AG09319 (cell line): ENCODE measurements around the gene GARS1.

Experiments used
- DNase-seq: peaks from one replicate; pipeline ENCODE4 v3.0.0-alpha.2; 2010; ENCODE audit warnings: low read depth; ENCODE audit errors: extremely low read depth
- TF ChIP-seq, protein P1 (sequence below): IDR thresholded peaks from 2 replicates; pipeline ENCODE4 v1.5.1; 2011; ENCODE audit warnings: low read depth, mild to moderate bottlenecking, inconsistent platforms, low read length, moderate library complexity

GARS1 gene

DNA sequence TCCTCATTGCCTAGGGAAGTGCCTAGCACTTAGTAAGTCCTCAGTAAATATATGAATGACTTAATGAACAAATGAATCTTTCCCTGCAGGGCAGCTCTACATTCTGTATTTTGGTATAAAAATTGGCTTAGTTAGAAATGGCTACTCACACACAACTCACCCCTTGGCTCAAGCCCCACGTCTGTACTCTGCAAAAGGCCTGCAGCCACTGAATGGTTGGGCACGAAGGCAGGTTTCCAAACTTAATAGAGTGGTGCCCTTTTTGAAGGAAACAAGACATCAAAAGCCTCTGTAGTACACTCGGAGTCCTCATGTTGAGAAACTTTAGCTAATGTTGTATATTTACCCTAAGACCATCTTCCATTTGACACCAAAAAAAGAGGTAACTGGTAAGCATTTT, 51.0 kb downstream of the GARS1 start:
- TF ChIP-seq, protein P1, sequence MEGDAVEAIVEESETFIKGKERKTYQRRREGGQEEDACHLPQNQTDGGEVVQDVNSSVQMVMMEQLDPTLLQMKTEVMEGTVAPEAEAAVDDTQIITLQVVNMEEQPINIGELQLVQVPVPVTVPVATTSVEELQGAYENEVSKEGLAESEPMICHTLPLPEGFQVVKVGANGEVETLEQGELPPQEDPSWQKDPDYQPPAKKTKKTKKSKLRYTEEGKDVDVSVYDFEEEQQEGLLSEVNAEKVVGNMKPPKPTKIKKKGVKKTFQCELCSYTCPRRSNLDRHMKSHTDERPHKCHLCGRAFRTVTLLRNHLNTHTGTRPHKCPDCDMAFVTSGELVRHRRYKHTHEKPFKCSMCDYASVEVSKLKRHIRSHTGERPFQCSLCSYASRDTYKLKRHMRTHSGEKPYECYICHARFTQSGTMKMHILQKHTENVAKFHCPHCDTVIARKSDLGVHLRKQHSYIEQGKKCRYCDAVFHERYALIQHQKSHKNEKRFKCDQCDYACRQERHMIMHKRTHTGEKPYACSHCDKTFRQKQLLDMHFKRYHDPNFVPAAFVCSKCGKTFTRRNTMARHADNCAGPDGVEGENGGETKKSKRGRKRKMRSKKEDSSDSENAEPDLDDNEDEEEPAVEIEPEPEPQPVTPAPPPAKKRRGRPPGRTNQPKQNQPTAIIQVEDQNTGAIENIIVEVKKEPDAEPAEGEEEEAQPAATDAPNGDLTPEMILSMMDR: no peak

DNA sequence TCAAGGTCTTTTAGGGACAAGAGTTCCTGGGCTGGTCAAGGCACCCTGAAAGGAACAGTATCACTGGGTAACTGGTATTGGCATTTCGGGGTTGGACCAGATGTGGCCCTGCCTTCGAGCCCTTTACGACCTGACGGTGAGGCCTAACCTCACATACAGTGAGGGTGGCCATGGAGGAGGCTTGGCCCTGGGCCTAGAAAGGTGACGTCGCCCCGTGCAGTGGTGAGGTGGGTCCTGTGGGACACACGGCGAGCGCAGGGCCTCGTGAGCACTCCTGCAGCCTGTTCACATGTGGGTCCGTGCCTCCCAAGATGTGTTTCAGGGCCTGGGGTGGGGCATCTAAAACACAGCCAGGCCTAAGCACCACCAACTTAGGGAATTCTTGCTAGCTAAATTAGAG, 51.5 kb downstream of the GARS1 start:
- TF ChIP-seq, protein P1: no peak
- no peak for DNase-seq

More for the DNA sequence above, 51.0 kb downstream of the GARS1 start:
- DNase-seq: no peak

DNA sequence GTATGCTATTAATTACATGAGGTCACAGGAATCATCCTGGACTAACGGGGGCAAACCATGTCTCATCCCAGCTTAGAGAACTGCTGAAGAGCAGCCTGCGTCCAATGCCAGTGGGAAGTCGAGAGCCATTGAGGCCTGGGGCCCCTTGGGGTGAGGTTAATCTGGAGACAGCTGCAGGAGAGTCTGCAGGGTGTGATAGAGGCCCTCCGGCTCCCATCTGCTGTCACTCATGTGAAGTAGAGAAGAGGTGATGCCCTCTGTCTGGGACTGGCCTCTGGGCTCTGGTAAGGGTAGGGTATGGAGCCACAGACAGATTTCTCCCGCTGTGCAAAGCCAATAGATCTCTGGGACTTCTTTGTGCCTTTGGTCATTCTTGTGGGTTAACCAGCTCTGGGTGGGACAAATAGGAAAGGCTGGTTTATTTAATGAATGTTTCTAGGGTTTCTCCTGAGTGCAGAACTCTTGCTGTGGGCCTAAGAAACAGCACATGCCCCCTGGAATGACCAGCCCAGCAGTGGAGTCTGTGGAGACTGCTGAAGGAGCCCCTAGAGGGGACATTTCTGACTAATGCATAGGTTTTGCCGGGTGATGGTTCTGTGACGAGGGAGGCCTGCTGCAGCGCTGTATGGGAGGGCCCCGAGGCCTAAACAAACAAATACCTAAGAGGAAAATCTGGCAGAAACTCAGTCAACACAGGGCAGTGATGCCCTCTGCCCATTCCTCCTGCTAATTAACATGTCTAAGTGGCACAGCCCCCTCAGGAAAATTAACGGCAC, 53.1 kb downstream of the GARS1 start:
- no peak for DNase-seq
- TF ChIP-seq, protein P1: no peak

DNA sequence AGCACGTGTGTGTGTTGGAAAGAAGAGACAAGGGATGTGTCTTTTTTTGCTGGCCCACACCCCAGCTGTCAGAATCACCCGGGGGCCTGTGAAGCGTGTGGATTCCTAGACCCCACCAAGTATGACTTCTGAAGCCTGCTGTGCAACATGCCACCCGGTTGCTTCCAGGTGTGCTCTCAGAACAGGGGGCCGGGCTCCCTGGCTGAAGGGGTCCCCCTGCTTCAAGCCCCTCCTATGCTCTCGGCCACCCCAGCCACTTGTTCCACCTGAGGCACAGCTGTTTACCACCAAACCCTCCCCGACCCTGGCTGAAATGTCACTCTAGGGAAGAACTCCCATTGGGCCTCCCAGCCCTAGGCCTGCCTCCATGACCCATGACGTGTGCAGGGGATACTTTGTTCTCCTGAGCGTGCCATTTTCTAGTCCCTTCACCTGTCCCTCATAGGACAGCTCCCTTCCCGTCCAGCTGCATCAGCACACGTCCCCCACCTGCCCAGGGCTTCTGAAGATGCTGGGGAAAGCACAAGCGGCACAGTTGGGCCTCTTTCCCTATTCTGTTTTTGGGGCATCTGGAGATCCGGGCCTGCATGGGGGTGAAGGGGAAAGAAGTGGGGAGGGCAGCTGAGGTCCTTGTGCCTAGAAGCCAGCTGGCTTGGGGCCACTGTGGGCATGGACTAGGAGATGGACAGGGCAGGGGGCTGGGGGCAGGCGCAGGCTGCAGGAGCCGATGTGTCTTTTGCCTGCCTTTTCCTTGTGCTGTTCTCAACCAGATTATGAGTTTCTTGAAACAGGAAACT, 54.3 kb downstream of the GARS1 start:
- TF ChIP-seq, protein P1: no peak
- no peak for DNase-seq

GRCh38 chr7:30649717-30650420, 55.2 kb downstream of the GARS1 start:
- DNase-seq: no peak
- TF ChIP-seq, protein P1: no peak

DNA sequence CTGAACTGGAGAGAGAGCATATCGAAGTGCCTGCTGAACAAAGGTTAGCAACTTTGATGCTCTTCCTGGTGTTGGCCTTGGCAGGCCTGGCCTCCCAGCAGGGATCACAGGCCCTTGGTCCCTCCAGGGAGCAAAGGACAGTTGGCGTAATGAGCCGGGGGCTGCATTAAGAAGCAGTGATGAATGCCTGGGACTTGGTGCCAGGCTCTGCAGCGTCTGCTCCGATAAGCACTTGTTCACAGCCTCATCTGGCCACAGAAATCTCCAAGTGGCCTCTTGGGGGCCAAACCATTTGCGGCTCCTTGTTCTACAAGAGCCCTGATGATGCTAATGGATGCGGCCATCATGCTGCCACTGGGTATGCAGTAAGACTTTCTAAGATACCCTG, 55.7 kb downstream of the GARS1 start:
- TF ChIP-seq, protein P1: no peak
- DNase-seq: no peak

DNA sequence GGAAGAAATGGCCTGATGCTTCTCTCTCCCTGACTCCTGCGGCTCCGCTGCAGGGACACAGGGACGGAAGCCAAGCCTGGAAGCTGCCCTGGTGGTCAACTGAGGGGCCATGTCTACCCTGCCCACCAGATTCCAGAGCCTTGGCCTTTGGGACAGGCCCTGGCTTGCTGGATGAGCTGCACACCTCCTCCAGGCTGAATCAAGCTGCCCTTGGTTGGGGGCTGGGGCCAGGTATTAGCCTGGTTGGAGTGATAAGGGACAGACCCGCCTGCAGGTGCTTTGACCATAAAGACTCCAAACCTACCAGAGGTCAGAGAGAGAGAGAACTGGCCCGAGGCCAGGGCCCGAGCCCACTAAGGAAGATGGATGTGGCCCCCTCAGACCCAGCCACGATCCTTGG, 57.5 kb downstream of the GARS1 start:
- no peak for DNase-seq
- TF ChIP-seq, protein P1: no peak
